ENCODE data around the gene PCDHA7. TPM values are rescaled to one million over a fixed set of nuclear protein-coding genes. Genes with fewer than 3 reads are reported as not detected.

The PCDHA7 gene
- total RNA-seq, 1 experiment from 2014 or later = not detected

DNA sequence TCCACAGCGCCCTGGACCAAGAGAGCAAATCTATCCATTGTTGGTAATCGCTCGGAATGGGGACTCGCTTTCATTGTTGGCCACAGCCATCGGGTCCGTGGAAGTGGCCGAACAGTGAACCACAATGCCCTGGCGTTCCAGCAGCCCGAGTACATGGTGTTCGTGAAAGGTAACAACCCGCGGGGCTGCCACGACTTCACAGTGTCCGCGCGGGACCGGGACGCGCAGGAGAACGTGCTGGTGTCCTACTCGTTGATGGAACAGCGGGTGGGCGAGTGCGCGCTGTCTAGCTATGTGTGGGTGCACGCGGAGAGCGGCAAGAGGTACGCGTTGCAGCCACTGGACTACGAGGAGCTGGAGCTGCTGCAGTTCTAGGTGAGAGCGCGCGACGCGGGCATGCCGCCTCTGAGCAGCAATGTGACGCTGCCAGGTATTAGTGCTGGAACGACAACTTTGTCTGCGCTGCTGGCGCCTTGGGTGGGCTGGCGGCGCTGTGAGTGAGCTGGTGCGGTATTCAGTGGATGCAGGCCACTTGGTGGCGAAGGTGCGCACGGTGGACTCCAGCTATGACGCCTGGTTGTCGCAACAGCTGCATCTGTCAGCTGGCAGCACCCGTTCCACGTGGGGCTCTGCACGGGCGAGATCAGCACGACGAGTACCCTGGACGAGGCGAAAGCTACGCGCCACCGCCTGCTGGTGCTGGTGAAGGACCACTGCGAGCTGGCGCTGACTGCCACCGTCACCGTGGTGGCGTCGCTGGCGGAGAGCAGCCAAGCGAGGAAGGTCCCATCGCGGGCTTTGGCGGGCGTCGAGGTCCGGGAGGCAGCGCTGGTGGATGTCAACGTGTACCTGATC, 28.6 kb downstream of the PCDHA7 start:
- Mint-ChIP-seq H3K27ac (ENCODE audit: unreplicated experiment) (no peak overlapping the region), H3K36me3 (ENCODE audit: insufficient read depth, unreplicated experiment) (no peaks in the 10 kb centered on the region), H3K27me3 (ENCODE audit: insufficient read depth, unreplicated experiment) (no peaks in the 10 kb centered on the region), H3K4me1 (ENCODE audit: low read depth, unreplicated experiment) (no peaks in the 10 kb centered on the region), H3K4me3 (ENCODE audit: unreplicated experiment) (no peak overlapping the region), H3K9me3 (ENCODE audit: unreplicated experiment) (peaks cover 19% of the 10 kb centered on the region)
- no peaks in the 10 kb centered on the region for H3K9me3 ChIP-seq
- H3K27me3 ChIP-seq (replicated peaks; ENCODE audit: control insufficient read depth, insufficient read depth, low read length) = no peaks in the 10 kb centered on the region
- no peak overlapping the region for H3K4me3 ChIP-seq (ENCODE audit: low read depth, low read length)
- ChIA-PET POLR2A (no interaction called here), CTCF (no interaction called here)
- DNase-seq = no peak
- H3K36me3 ChIP-seq (ENCODE audit: control insufficient read depth, insufficient read depth, low read length) = no peaks in the 10 kb centered on the region
- no TSS peak for BruUV-seq (replicated peaks)
- TF ChIP-seq, protein P1, sequence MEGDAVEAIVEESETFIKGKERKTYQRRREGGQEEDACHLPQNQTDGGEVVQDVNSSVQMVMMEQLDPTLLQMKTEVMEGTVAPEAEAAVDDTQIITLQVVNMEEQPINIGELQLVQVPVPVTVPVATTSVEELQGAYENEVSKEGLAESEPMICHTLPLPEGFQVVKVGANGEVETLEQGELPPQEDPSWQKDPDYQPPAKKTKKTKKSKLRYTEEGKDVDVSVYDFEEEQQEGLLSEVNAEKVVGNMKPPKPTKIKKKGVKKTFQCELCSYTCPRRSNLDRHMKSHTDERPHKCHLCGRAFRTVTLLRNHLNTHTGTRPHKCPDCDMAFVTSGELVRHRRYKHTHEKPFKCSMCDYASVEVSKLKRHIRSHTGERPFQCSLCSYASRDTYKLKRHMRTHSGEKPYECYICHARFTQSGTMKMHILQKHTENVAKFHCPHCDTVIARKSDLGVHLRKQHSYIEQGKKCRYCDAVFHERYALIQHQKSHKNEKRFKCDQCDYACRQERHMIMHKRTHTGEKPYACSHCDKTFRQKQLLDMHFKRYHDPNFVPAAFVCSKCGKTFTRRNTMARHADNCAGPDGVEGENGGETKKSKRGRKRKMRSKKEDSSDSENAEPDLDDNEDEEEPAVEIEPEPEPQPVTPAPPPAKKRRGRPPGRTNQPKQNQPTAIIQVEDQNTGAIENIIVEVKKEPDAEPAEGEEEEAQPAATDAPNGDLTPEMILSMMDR (IDR thresholded peaks at IDR 0.05; ENCODE audit: insufficient read depth in 1 of 2, low read depth in 1 of 2, low read length in 1 of 2, severe bottlenecking in 1 of 2, unreplicated experiment in 1 of 2) = no peak
- intact Hi-C loops (cut with micrococcal nuclease; ENCODE audit: unreplicated experiment) = no loop called here
- H3K4me1 ChIP-seq = no peaks in the 10 kb centered on the region

DNA sequence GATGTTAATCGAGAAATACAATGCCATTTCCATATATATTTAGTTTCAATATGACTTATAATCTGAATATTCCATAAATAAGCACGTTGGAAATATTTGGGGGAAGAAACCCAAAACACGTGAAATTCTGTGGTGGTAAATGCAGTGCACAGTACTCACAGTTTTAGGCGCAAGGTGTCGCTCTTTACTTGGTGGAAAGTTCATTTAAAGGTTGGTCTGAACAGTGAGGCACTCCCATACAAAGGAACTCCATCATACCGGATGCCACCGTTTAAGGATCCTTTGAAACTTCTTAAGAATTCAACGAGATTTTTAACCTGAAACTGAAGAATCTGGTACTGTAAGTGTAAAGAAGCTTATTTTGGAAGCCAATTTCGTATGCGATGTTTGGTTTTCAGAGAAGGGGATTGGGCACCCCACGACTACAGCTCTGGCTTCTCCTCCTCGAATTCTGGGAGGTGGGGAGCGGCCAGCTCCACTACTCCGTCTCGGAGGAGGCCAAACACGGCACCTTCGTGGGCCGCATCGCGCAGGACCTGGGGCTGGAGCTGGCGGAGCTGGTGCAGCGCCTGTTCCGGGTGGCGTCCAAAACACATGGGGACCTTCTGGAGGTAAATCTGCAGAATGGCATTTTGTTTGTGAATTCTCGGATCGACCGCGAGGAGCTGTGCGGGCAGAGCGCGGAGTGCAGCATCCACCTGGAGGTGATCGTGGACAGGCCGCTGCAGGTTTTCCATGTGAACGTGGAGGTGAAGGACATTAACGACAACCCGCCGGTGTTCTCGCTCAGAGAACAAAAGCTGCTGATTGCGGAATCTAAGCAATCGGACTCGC, 34.9 kb downstream of the PCDHA7 start, which contains the start of gene PCDHA11:
Gene PCDHA11 (plus strand): TSS at position 237 of the 834 bp plus-strand sequence. CDS start 147 bp downstream, at position 384.
- no TSS peak for BruUV-seq (replicated peaks)
- H3K9me3 Mint-ChIP-seq (ENCODE audit: unreplicated experiment) = peaks cover 9% of the 10 kb centered on the region
- TF ChIP-seq, protein P1 (IDR thresholded peaks at IDR 0.05; ENCODE audit: insufficient read depth in 1 of 2, low read depth in 1 of 2, low read length in 1 of 2, severe bottlenecking in 1 of 2, unreplicated experiment in 1 of 2) = no peak
- no peaks in the 10 kb centered on the region for H3K4me1 ChIP-seq
- H3K4me3 Mint-ChIP-seq (ENCODE audit: unreplicated experiment) = peak within 1 kb of the TSS; percentile 31
- H3K27me3 ChIP-seq (replicated peaks; ENCODE audit: control insufficient read depth, insufficient read depth, low read length) = no peaks in the 10 kb centered on the region
- H3K4me3 ChIP-seq (ENCODE audit: low read depth, low read length) = no peak within 1 kb of the TSS
- H3K36me3 Mint-ChIP-seq (ENCODE audit: insufficient read depth, unreplicated experiment) = no peaks in the 10 kb centered on the region
- POLR2A ChIA-PET = no interaction called here
- no peak within 1 kb of the TSS for H3K27ac Mint-ChIP-seq (ENCODE audit: unreplicated experiment)
- CTCF ChIA-PET = no interaction called here
- no peaks in the 10 kb centered on the region for H3K4me1 Mint-ChIP-seq (ENCODE audit: low read depth, unreplicated experiment)
- no peaks in the 10 kb centered on the region for H3K36me3 ChIP-seq (ENCODE audit: control insufficient read depth, insufficient read depth, low read length)
- DNase-seq = no peak
- intact Hi-C loops (cut with micrococcal nuclease; ENCODE audit: unreplicated experiment) = no loop called here
- peaks cover 3% of the 10 kb centered on the region; the same call in 1 of the 2 replicates for H3K9me3 ChIP-seq
- no peaks in the 10 kb centered on the region for H3K27me3 Mint-ChIP-seq (ENCODE audit: insufficient read depth, unreplicated experiment)

DNA sequence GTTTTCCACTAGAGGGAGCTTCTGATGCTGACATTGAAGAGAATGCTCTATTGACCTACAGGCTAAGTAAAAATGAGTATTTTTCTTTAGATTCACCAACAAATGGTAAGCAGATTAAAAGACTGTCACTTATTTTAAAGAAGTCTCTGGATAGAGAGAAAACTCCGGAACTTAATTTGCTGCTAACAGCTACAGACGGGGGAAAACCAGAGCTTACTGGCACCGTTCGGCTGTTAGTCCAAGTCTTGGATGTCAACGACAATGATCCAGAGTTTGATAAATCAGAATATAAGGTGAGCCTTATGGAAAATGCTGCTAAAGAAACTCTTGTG, 35.5 kb downstream of the PCDHA7 start:
- Mint-ChIP-seq H3K4me3 (ENCODE audit: unreplicated experiment) (no peak overlapping the region), H3K27me3 (ENCODE audit: insufficient read depth, unreplicated experiment) (no peaks in the 10 kb centered on the region), H3K4me1 (ENCODE audit: low read depth, unreplicated experiment) (no peaks in the 10 kb centered on the region), H3K9me3 (ENCODE audit: unreplicated experiment) (peaks cover 3% of the 10 kb centered on the region), H3K36me3 (ENCODE audit: insufficient read depth, unreplicated experiment) (no peaks in the 10 kb centered on the region), H3K27ac (ENCODE audit: unreplicated experiment) (no peak overlapping the region)
- CTCF ChIA-PET = no interaction called here
- POLR2A ChIA-PET = no interaction called here
- no peaks in the 10 kb centered on the region for H3K4me1 ChIP-seq
- TF ChIP-seq, protein P1 (IDR thresholded peaks at IDR 0.05; ENCODE audit: insufficient read depth in 1 of 2, low read depth in 1 of 2, low read length in 1 of 2, severe bottlenecking in 1 of 2, unreplicated experiment in 1 of 2) = no peak
- no TSS peak for BruUV-seq (replicated peaks)
- H3K4me3 ChIP-seq (ENCODE audit: low read depth, low read length) = no peak overlapping the region
- H3K9me3 ChIP-seq = peaks cover 7% of the 10 kb centered on the region; the same call in 1 of the 2 replicates
- intact Hi-C loops (cut with micrococcal nuclease; ENCODE audit: unreplicated experiment) = no loop called here
- no peaks in the 10 kb centered on the region for H3K36me3 ChIP-seq (ENCODE audit: control insufficient read depth, insufficient read depth, low read length)
- no peak for DNase-seq
- H3K27me3 ChIP-seq (replicated peaks; ENCODE audit: control insufficient read depth, insufficient read depth, low read length) = no peaks in the 10 kb centered on the region

Data from Caco-2 (cell line).